ENCODE measurements around the gene KLHL2. TPM values are rescaled to one million over a fixed set of nuclear protein-coding genes. Genes with fewer than 3 reads are reported as not detected.
"Not testable (repeated sequence)": the region's sequence is repeated elsewhere in the genome, so short reads cannot be mapped to it uniquely, and the experiment has no call there.

Gene KLHL2
- total RNA-seq, 1 experiment from 2014 or later, result 26.4 TPM

DNA sequence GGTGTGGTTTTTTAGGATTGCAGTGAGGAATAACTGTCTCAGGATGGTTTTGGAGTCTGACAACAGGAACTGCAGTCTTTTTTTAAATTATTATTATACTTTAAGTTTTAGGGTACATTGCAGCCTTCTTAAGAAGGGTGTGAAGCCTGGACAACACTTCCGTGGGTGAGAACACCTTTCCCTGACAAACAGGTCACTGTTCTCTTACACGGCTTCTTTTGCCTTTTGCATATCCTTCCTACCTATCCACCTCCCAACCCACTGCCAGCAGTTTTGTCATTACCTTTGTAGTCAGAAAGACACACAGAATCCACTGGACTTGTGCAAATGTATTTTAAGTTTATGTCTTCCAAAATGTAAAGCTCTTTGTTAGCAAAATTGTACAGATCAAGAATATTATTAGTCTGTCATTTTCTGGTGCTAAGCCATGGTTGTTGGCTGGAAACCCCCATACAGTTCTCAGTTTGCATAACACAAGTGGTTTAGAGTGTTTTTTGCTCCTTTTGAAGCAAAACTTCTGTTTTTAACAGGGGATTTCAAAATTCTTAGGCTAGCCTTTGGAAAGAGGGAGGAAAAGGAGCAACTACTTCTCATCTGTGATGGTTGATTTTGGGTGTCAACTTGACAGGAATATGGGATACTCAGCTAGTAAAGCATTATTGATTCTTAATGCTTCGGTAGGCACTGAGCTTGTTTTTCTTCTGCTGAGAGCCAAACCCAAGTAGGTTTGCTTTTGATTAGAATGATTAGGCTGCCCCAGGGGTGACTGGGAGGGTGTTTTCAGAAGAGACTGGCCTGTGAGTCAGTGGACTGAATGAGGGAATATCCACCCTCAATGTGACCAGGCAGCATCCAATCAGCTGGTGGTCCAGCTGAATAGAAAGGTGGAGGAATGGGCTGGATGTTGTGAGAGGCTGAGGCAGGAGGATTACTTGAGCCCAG, 29.4 kb upstream of the KLHL2 start:
- BruUV-seq (replicated peaks), result no TSS peak
- no peaks in the 10 kb centered on the region for H3K36me3 ChIP-seq (ENCODE audit: low read depth)
- POLR2A ChIA-PET (ENCODE audit: unreplicated experiment), result no interaction called here
- H3K79me2 ChIP-seq (ENCODE audit: low read depth), result no peaks in the 10 kb centered on the region
- CTCF ChIA-PET, result no interaction called here
- intact Hi-C loops (cut with micrococcal nuclease; ENCODE audit: unreplicated experiment), result no loop called here
- H3K9me3 ChIP-seq (ENCODE audit: insufficient read depth, low read depth), result no peaks in the 10 kb centered on the region; the same call in 1 of the 2 replicates
- H2AFZ ChIP-seq, result no peak overlapping the region
- no peak overlapping the region for H3K4me2 ChIP-seq
- H4K20me1 ChIP-seq (ENCODE audit: insufficient read depth), result no peaks in the 10 kb centered on the region
- no peak overlapping the region for H3K4me3 ChIP-seq
- H3K27me3 ChIP-seq (ENCODE audit: insufficient read depth, low read depth), result no peaks in the 10 kb centered on the region
- DNase-seq, result no peak
- no peaks in the 10 kb centered on the region for H3F3A ChIP-seq (ENCODE audit: insufficient read depth, low read depth)
- no peaks in the 10 kb centered on the region; the same call in 1 of the 2 replicates for H3K9me2 ChIP-seq (ENCODE audit: insufficient read depth)
- H3K27ac ChIP-seq, result no peak overlapping the region
- no peak for TF ChIP-seq EZH2 (IDR thresholded peaks at IDR 0.05; ENCODE audit: low read depth)
- no peaks in the 10 kb centered on the region for H3K4me1 ChIP-seq (replicated peaks; ENCODE audit: insufficient read depth)

DNA sequence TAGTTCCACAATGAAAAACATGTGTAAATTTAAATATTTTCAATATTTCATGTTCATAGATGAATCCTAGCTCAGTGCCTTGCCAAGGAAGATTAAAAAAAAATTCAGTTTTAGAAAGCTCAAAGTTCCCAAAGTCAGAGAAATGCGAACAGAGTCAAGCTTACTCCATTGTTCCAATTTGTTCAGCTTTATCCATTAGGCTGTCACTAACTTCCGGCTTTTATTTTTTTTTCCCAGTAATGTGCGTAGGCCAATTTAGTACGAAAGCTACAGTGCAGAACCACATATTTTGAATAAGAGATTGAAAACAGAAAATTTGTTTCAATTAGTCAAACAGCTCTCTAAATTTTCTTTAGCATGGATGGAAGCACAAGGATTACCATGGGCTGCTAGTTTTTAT, 23.1 kb upstream of the KLHL2 start:
- Histone ChIP-seq H3K79me2 (ENCODE audit: low read depth) (no peaks in the 10 kb centered on the region), H3K9me3 (ENCODE audit: insufficient read depth, low read depth) (no peaks in the 10 kb centered on the region; the same call in 1 of the 2 replicates), H3K9me2 (ENCODE audit: insufficient read depth) (no peaks in the 10 kb centered on the region), H3K27me3 (ENCODE audit: insufficient read depth, low read depth) (no peaks in the 10 kb centered on the region), H3K27ac (no peak overlapping the region), H4K20me1 (ENCODE audit: insufficient read depth) (no peaks in the 10 kb centered on the region), H2AFZ (no peak overlapping the region), H3K36me3 (ENCODE audit: low read depth) (no peaks in the 10 kb centered on the region), H3K4me2 (no peak overlapping the region), H3K4me1 (replicated peaks; ENCODE audit: insufficient read depth) (no peaks in the 10 kb centered on the region), H3F3A (ENCODE audit: insufficient read depth, low read depth) (no peaks in the 10 kb centered on the region), H3K4me3 (no peak overlapping the region)
- intact Hi-C loops (cut with micrococcal nuclease; ENCODE audit: unreplicated experiment), result no loop called here
- ChIA-PET CTCF (no interaction called here), POLR2A (ENCODE audit: unreplicated experiment) (interaction anchor here (0.6 kb wide), 1 partner anchor 270 kb away, joined by 4 read pairs; no protein-coding TSS in a partner anchor)
- TF ChIP-seq EZH2 (IDR thresholded peaks at IDR 0.05; ENCODE audit: low read depth), result no peak
- TF ChIP-seq, protein P1, sequence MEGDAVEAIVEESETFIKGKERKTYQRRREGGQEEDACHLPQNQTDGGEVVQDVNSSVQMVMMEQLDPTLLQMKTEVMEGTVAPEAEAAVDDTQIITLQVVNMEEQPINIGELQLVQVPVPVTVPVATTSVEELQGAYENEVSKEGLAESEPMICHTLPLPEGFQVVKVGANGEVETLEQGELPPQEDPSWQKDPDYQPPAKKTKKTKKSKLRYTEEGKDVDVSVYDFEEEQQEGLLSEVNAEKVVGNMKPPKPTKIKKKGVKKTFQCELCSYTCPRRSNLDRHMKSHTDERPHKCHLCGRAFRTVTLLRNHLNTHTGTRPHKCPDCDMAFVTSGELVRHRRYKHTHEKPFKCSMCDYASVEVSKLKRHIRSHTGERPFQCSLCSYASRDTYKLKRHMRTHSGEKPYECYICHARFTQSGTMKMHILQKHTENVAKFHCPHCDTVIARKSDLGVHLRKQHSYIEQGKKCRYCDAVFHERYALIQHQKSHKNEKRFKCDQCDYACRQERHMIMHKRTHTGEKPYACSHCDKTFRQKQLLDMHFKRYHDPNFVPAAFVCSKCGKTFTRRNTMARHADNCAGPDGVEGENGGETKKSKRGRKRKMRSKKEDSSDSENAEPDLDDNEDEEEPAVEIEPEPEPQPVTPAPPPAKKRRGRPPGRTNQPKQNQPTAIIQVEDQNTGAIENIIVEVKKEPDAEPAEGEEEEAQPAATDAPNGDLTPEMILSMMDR (conservative IDR thresholded peaks at IDR 0.05), result no peak
- no peak for DNase-seq
- no TSS peak for BruUV-seq (replicated peaks)

DNA sequence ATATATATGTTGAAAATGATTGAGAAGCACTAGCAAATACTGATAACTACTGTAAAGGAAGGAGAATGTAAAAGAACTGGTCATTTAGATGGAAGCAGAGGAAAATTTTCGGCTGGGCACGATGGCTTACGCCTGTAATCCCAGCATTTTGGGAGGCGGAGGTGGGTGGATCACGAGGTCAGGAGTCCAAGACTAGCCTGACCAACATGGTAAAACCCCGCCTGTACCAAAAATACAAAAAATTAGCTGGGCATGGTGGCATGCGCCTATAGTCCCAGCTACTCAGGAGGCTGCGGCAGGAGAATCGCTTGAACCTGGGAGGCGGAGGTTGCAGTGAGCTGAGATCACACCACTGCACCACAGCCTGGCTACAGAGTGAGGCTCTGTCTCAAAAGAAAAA, 22.4 kb upstream of the KLHL2 start:
- H2AFZ ChIP-seq; H3K79me2 ChIP-seq (ENCODE audit: low read depth); H3K9me3 ChIP-seq (ENCODE audit: insufficient read depth, low read depth); H3K36me3 ChIP-seq (ENCODE audit: low read depth); DNase-seq; H3K9me2 ChIP-seq (ENCODE audit: insufficient read depth); H3F3A ChIP-seq (ENCODE audit: insufficient read depth, low read depth); H3K4me2 ChIP-seq; H3K4me3 ChIP-seq; H4K20me1 ChIP-seq (ENCODE audit: insufficient read depth); BruUV-seq (replicated peaks); POLR2A ChIA-PET (ENCODE audit: unreplicated experiment); H3K27ac ChIP-seq; H3K27me3 ChIP-seq (ENCODE audit: insufficient read depth, low read depth); H3K4me1 ChIP-seq (replicated peaks; ENCODE audit: insufficient read depth); CTCF ChIA-PET; intact Hi-C loops (cut with micrococcal nuclease; ENCODE audit: unreplicated experiment): not testable (repeated sequence)

DNA sequence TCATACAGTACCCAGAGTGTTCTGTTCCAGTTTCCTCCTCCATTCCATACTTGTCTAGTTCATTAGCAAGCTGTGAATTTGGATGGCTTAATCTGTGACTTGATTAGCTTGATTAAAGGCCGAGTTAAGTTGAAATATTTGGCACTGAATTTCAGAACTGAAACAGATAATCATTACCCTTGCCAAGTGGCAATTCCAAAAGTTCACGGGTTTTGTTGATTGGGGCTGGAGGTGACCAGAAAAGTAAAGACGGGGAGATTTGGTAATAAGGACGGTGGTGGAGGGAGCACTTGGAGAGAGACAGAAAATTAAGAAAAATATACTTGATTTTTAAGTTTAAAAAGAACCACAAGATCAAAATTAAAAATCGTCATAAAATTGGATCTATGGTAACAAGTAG, 21.9 kb upstream of the KLHL2 start:
- Histone ChIP-seq H3K27ac (no peak overlapping the region), H3F3A (ENCODE audit: insufficient read depth, low read depth) (no peaks in the 10 kb centered on the region), H3K9me3 (ENCODE audit: insufficient read depth, low read depth) (no peaks in the 10 kb centered on the region), H3K27me3 (ENCODE audit: insufficient read depth, low read depth) (no peaks in the 10 kb centered on the region), H3K79me2 (ENCODE audit: low read depth) (no peaks in the 10 kb centered on the region), H3K9me2 (ENCODE audit: insufficient read depth) (no peaks in the 10 kb centered on the region), H3K4me2 (no peak overlapping the region), H2AFZ (no peak overlapping the region), H3K4me1 (replicated peaks; ENCODE audit: insufficient read depth) (no peaks in the 10 kb centered on the region), H4K20me1 (ENCODE audit: insufficient read depth) (no peaks in the 10 kb centered on the region), H3K36me3 (ENCODE audit: low read depth) (no peaks in the 10 kb centered on the region), H3K4me3 (no peak overlapping the region)
- TF ChIP-seq, protein P1 (conservative IDR thresholded peaks at IDR 0.05), result no peak
- no peak for TF ChIP-seq EZH2 (IDR thresholded peaks at IDR 0.05; ENCODE audit: low read depth)
- POLR2A ChIA-PET (ENCODE audit: unreplicated experiment), result no interaction called here
- CTCF ChIA-PET, result no interaction called here
- no peak for DNase-seq
- BruUV-seq (replicated peaks), result no TSS peak
- intact Hi-C loops (cut with micrococcal nuclease; ENCODE audit: unreplicated experiment), result no loop called here

Measured in PC-9 (cell line).